GM18526 (cell line): ENCODE measurements around the gene CDH13.

Experiments
- POLR2A ChIP-seq: IDR thresholded peaks from 3 replicates; pipeline ENCODE4 v1.6.1; 2011; ENCODE audit not compliant: insufficient read length; ENCODE audit errors: extremely low read depth

Gene CDH13

DNA sequence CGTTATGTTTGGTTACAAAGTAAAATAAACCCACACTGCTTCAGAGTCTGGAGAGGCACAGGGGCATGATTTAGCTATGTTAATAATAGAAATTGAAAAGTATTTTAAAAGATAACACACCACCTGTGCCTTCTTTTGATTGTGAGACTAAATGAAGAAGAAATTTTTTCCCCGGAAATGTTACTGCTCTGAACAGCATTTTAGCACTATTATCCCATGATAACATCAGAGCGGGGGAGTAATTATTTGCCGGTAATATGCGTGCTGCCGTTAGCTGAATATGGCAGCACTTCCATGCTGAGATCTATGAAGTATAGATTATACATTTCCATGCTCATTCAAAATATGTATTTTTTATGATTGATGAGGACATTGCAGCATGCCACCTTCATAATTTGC is 680.8 kb downstream of the CDH13 start:
- no peak for TF ChIP-seq POLR2A

DNA sequence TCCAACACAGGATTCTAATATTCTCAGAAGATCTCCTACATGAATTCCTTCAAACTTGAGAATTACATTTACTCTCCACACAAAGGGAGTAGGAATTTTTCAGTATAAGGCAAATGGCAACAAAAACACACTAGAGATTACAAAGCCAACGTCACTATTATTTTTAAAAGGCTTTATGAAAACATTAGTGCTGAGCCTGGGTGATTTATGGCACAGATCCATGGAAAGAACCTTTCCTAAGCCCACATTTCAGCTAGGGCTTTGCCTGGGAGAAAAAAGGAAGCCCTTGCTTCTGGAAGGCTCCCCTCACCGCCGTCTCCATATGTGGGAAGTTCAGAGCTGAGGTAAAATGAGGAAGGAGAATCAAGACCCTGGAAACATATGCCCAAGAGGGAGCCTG is 681.6 kb downstream of the CDH13 start:
- TF ChIP-seq POLR2A = no peak

DNA sequence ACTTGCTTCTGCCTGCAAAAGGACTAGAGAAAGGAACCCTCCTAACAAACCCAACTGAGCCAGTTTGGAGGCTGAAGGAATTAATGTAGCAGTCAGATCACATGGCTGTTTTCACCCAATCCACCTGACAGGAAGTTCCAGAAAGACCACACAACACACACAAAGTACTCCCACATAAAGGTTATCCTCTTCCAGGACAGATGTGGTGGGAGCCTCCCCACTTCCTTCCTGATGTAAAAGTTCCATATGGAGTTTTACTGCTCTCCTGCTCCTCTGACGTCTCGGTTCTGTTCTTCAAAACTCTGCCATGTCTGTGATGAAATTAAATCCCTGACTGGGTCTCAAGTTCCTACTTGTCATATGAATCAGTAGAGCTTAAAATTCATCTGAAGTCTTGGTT is 684.0 kb downstream of the CDH13 start:
- no peak for TF ChIP-seq POLR2A

DNA sequence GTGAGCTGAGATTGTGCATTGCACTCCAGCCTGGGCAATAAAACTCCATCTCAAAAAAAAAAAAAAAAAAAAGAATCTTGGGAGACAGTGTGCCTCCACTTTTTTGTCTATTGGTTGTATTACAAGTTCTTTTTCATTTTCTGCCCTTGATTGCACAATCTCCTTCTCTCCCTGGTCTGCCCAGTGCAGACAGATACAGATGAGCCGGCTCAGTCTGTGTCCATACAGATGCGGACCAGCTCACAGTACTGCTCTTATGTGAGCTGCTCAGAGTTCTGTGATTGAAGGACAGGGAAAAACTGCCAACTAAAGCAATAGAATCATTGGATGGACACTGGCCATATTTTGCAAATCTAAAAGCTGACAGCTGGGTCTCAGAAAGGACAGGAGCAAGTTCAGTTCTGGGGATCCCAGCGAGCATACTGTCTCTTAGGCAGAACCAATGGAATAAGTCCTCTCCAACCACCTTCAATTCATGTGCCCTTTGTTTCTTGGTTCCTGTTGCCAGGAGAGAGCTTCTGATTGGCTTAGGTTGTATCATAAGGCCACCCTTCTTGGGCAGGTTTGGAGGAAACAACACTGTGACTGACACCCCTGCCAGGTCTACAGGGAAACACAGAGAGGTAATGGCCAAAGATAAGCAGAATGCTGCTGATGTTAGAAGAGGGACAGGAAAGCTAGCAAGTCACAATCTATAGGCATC is 685.4 kb downstream of the CDH13 start:
- TF ChIP-seq POLR2A = no peak

DNA sequence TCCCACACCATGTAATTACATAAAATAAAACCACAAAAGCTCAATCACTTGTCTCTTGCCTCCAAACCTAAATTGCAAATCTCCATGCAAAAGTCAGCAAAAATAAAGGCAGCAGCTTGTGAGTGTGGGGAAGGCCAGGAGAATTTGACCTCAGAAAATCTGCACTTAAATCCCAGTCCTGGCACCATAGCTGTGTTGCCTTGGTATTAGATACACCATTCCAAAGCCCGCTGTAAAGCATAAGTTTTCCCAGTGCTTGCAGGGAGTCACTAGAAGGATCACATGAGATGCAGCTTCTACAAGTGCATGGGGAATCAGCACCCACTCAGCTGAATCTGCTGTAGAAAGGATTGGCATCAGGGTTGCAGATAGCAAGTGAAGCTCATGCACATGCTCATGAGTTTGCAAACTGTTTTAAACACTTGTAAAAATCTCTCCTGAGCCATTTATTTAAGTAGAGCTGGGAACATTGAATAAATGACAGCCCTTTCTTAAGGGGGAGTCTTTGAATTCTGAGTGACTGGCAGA is 686.0 kb downstream of the CDH13 start:
- no peak for TF ChIP-seq POLR2A

DNA sequence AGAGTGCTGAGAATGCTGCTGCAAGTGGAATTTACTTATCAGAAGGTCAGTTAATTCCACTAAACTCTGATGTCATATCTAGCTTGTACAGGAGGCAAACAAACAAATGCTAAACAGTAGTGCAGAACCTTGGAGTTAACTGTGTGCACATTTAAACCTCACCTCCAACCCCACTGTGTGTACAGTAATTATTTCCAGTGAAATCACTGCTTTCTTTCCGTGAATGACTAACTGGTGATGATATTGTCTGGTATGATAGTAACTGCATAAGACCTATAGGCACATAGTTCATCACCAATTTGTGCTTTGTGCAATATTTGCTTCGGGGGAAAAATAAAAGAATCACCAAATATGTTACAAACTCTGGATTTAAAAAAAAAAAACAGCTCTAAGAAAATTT is 688.5 kb downstream of the CDH13 start:
- TF ChIP-seq POLR2A = no peak

DNA sequence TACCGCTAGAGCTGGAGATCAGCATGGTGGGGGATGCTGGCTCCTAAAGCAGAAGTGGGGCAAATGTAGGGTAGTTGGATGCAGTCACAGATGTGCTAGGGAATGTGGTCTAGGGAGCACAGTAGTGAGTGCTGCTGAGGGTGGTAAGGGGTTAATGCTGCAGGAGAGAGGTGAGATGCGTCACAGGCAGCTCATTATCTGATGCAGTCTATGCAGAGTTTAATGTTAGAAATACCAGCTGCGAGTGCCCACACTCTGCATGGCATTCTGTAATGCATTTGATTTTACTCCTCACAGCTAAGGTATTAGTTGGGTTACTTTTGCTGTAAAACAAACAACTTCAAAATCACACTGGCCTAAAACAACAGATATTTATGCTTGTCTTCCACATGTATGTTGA is 689.7 kb downstream of the CDH13 start:
- TF ChIP-seq POLR2A = no peak

DNA sequence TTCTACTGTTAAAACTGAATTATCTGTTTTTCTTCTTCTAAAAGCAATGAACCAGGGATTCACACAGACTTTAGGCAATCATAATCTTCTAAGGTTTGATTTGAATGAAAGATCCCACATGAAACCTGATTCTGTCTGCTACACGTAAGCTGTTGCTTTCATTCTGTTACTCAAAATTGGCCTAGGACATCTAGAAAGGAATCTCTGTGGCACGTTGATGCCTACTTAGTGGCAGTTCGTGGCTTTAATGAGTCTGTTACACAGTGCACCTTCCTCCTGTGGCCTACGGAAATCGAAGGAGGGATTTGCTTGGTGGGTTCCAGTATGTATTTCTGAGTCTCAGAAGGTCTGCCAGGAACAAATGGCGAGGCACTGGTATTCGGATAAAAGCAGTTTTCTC is 691.6 kb downstream of the CDH13 start:
- no peak for TF ChIP-seq POLR2A

DNA sequence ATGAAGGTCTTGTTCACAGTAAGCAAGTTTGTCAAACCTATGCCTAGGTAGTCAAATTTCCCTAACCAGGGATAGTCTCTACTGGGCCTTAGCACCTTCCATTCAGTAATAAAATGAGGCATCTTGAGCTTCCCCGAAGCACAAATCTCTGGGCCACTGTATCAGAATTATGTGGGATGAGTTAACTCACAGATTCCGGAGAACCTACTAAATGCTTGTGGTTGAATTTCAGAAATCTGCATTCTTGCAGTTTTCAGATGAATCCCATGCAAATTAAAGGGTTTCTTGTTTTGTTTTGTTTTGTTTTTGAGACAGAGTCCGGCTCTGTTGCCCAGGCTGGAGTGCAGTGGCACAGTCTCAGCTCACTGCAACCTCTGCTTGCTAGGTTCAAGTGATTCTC is 702.2 kb downstream of the CDH13 start:
- no peak for TF ChIP-seq POLR2A

DNA sequence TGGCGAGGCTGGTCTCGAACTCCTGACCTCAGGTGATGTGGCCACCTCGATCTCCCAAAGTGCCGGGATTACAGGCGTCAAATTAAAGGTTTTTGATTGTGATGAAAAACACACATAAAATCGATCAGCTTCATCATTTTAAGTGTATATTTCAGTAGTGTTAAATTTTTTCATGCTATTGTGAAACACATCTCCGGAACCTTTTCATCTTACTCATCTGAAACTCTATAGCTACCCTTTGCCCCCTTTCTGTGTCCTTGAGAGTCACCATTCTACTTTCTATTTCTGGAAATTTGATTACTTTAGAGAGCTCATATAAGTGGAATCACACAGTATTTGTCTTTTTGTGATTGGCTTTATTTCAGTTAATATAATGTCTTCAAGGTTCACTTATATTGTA is 702.7 kb downstream of the CDH13 start:
- TF ChIP-seq POLR2A = no peak

DNA sequence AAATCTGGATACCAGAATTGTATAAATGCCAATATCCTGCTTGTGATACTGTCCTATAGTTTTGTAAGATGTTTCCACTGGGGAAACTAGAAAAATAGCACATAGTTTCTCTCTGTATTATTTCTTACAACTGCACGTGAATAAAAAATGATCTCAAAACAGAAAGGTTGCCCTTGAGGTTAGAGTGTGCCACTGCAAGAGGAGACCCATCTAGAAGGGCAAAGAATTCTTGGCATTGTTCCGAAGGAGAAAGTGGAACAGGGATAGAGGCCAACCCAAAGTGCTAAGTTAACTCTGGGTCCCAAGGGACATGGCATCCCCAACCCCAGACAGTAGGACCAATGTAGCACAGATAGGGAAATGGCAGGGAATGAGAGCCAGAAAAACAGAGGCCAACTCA is 703.5 kb downstream of the CDH13 start:
- no peak for TF ChIP-seq POLR2A

DNA sequence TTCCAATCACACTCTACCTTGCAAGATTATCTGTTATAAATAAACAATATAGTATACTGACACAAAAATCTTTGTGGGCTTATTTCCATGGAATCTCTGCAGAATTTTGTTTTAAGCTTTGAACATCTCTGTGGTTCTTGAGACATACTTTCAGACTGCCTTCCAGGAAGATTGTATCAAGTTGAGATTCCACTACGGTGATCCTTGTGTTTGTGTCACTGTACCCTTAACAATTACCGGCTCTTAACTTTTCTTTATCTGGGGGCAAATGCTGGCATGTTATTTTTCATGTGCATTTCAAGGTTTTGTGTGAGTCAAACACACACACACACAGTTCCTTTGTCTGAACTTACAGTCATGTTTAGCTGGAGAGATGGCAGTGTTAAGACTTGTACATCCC is 708.3 kb downstream of the CDH13 start:
- TF ChIP-seq POLR2A = no peak

DNA sequence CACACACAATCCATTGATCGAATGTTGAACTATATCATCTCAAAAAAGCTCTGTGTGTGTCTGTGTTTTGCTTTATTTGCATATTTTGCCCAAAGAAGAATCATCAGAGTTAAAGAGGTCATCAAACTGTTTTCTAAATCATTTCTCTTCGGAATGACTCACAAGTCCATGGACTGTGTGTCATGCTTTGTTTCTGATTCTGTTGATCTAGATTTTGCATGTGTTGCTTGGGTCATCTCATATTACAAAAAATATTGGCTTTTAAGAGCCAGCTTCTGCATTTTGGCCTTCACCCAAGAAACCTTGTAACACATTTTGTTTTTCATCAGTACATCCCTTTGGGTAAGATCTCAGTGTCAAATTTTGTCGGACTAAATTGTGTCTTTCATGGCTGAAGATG is 709.8 kb downstream of the CDH13 start:
- no peak for TF ChIP-seq POLR2A

DNA sequence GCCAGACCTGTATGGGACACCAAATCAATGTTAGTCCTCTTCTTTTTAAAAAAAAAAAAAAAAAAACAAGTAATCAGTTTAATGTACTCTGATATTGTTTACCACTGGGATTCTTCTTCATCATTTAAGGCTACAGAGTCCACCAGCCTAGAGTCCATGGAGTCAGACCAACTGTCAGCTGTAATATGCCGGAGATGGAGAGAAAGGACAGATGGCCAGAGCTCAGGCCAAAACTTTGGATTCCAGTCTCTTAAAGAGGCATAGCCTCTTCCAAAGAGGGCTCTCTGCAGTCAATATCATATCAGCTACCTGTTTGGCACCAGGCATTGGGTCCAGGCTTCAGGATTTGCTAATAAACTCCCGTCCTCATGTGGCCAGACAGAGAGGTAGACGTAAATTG is 711.4 kb downstream of the CDH13 start:
- no peak for TF ChIP-seq POLR2A

DNA sequence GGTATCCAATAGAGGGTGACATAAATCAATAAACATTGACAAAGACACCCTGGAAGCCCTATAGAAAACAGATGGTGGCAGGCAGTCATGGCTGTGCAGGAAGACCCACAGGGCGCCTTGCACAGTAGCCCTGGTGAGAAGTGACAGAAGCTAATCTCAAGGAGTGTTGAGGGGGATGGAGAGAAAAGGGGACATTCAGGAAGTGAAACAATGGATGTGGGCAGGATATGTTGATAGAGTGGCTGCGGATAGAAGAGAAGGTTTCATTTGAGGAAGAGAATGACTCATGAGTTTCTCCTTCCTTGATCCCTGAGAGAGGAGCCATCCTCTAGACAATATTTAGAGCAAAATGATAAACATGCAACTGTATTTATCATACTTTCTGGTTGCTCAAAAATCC is 712.2 kb downstream of the CDH13 start:
- no peak for TF ChIP-seq POLR2A

DNA sequence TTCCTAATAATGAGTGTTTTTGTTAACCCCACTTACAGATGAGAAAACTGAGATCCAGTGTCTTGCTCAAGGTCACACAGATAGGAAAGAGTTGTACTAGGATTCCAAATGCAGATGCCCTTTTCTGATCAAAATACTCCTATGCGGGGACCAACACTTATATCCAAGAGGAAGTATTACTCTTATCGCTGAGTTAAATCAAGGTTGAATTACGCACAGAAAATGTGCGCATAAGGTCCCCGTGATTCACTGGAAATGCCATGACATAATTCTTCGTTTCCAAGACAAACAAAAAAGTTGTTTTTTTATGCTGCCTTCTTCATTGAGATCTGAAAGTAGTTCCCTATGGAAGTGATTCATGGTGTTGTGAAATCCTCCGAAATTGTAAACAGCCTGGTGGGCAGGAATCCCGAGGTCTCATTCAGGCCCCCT is 717.2 kb downstream of the CDH13 start:
- no peak for TF ChIP-seq POLR2A
